ENCODE results near the gene BROX.

The BROX gene

DNA sequence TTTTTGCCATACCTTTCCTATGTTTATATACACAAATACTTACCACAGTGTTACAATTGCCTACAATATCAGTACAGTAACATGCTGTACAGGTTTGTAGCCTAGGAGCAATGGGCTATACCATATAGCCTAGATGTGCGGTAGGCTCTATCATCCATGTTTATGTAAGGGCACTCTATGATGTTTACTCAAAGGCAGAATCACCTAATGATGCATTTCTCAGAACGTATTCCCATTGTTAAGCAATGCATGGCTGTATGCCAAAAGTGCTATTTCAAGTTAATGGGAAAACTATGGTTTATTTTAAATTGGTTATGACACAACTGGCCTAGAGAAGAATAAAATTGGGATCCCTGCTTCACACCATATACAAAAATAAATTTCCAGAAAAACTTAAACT is 65.6 kb downstream of the BROX start:
- Histone ChIP-seq H3K4me3 (ENCODE audit: low read depth, low read length) (no peak overlapping the region), H3K27me3 (no peaks in the 10 kb centered on the region), H3K4me1 (no peaks in the 10 kb centered on the region), H3K36me3 (no peaks in the 10 kb centered on the region), H3K9me3 (no peaks in the 10 kb centered on the region)
- DNase-seq: no peak
- TF ChIP-seq, protein P1, sequence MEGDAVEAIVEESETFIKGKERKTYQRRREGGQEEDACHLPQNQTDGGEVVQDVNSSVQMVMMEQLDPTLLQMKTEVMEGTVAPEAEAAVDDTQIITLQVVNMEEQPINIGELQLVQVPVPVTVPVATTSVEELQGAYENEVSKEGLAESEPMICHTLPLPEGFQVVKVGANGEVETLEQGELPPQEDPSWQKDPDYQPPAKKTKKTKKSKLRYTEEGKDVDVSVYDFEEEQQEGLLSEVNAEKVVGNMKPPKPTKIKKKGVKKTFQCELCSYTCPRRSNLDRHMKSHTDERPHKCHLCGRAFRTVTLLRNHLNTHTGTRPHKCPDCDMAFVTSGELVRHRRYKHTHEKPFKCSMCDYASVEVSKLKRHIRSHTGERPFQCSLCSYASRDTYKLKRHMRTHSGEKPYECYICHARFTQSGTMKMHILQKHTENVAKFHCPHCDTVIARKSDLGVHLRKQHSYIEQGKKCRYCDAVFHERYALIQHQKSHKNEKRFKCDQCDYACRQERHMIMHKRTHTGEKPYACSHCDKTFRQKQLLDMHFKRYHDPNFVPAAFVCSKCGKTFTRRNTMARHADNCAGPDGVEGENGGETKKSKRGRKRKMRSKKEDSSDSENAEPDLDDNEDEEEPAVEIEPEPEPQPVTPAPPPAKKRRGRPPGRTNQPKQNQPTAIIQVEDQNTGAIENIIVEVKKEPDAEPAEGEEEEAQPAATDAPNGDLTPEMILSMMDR (IDR thresholded peaks at IDR 0.05; ENCODE audit: low read depth, low read length): no peak

DNA sequence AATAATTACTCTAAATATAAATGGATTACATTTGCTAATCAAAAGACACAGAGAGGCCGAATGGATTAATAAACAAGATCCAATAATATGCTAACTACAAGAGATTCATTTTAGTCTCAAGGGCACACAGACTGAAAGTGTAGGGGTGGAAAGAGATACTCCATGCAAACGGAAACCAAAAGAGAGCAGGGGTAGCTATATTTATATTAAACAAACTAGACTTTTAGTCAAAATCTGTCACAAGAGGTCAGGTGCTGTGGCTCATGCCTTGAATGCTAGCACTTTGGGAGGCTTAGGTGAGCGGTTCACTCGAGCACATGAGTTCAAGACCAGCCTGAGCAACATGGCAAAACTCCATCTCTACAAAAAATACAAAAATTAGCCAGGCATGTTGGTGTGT is 68.9 kb downstream of the BROX start:
- TF ChIP-seq, protein P1 (IDR thresholded peaks at IDR 0.05; ENCODE audit: low read depth, low read length): no peak
- Histone ChIP-seq H3K4me3 (ENCODE audit: low read depth, low read length) (no peak overlapping the region), H3K4me1 (no peaks in the 10 kb centered on the region)

DNA sequence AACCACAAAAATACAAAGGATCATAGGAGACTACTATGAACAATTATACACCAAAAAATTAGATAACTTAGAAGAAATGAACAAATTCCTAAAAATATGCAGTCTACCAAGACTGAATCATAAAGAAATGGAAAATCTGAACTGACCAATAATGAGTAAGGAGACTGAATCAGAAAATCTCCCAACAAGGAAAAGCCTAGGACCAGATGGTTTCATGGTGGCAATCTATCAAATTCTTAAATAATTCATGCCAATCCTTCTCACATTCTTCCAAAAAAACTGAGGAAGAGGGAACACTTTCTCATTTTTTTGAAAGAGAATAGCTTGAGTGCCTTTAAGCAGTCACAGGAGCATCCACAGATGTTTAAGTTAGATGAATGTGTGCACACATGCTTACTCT is 70.7 kb downstream of the BROX start:
- Histone ChIP-seq H3K4me1 (no peaks in the 10 kb centered on the region), H3K9me3 (no peaks in the 10 kb centered on the region), H3K36me3 (no peaks in the 10 kb centered on the region), H3K4me3 (ENCODE audit: low read depth, low read length) (no peak overlapping the region), H3K27me3 (peaks cover 7% of the 10 kb centered on the region; the same call in 1 of the 2 replicates)
- DNase-seq: no peak
- TF ChIP-seq, protein P1 (IDR thresholded peaks at IDR 0.05; ENCODE audit: low read depth, low read length): no peak

More for the DNA sequence above, 68.9 kb downstream of the BROX start:
- Histone ChIP-seq H3K27me3 (peaks cover 6% of the 10 kb centered on the region; the same call in 1 of the 2 replicates), H3K9me3 (no peaks in the 10 kb centered on the region), H3K36me3 (no peaks in the 10 kb centered on the region)
- no peak for DNase-seq

DNA sequence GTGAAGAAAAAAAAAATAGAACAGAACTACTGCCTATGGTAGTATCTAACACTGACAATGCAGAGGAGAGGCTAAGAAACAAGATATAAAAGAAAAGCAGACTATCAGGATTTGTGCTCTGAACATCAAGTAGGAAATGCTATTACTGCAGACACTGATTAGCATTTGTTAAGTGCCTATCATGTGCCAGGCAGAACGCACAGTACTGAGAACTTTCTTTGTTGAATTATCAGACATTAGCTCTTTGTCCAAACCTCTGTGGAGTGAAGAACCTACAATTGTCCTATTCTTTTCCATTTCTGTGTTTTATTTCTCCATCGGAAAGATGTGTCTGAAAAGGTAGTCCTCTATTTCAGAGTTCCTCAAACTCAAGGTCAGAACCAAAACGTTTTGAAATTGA is 72.0 kb downstream of the BROX start:
- DNase-seq: no peak
- TF ChIP-seq, protein P1 (IDR thresholded peaks at IDR 0.05; ENCODE audit: low read depth, low read length): no peak
- Histone ChIP-seq H3K36me3 (no peaks in the 10 kb centered on the region), H3K27me3 (peaks cover 7% of the 10 kb centered on the region; the same call in 1 of the 2 replicates), H3K4me3 (ENCODE audit: low read depth, low read length) (no peak overlapping the region), H3K9me3 (no peaks in the 10 kb centered on the region), H3K4me1 (no peaks in the 10 kb centered on the region)

Measured in BE2C (cell line).